Smooth muscle cell (in vitro differentiated cells): ENCODE measurements around the gene KDM4C. TPM values are rescaled to one million over a fixed set of nuclear protein-coding genes. Genes with fewer than 3 reads are reported as not detected.

Source experiments
- DNase-seq: peaks from one replicate; lab custom pipeline; 2025; ENCODE audit not compliant: unreplicated experiment; lab: John Stamatoyannopoulos, UW
- H2AFZ ChIP-seq: fragments of 200-600 bp; sonication (generic); 2 replicates; pipeline ENCODE4 v1.6.0; 2016; ENCODE audit warnings: antibody characterized with exemption, low read depth, mild to moderate bottlenecking
- H3F3A ChIP-seq: fragments of 200-600 bp; sonication (generic); 2 replicates; pipeline ENCODE4 v1.6.0; 2017; ENCODE audit warnings: antibody characterized with exemption, low read depth
- H3K27ac ChIP-seq: fragments of 200-600 bp; sonication (generic); 2 replicates; pipeline ENCODE4 v1.5.1; 2016; ENCODE audit warnings: low read depth, mild to moderate bottlenecking
- H3K27me3 ChIP-seq: fragments of 200-600 bp; sonication (generic); 2 replicates; pipeline ENCODE4 v1.6.1; 2016; ENCODE audit warnings: low read depth, mild to moderate bottlenecking
- H3K36me3 ChIP-seq: fragments of 200-600 bp; sonication (generic); 2 replicates; pipeline ENCODE4 v1.5.1; 2016; ENCODE audit warnings: low read depth
- H3K4me1 ChIP-seq: fragments of 200-600 bp; sonication (generic); 2 replicates; pipeline ENCODE4 v1.5.1; 2016; ENCODE audit warnings: low read depth
- H3K4me2 ChIP-seq: fragments of 200-600 bp; sonication (generic); 2 replicates; pipeline ENCODE4 v1.6.0; 2016; ENCODE audit warnings: mild to moderate bottlenecking
- H3K4me3 ChIP-seq: fragments of 200-600 bp; sonication (generic); 2 replicates; pipeline ENCODE4 v1.5.1; 2016; ENCODE audit warnings: mild to moderate bottlenecking
- H3K79me2 ChIP-seq: fragments of 200-600 bp; sonication (generic); 2 replicates; pipeline ENCODE4 v1.6.0; 2016; ENCODE audit warnings: low read depth, mild to moderate bottlenecking
- H3K9ac ChIP-seq: fragments of 200-600 bp; sonication (generic); 2 replicates; pipeline ENCODE4 v1.6.0; 2016; ENCODE audit warnings: low read depth
- H3K9me3 ChIP-seq: fragments of 200-600 bp; sonication (generic); replicated peaks from 2 replicates; pipeline ENCODE4 v1.5.1; 2016; ENCODE audit warnings: low read depth
- H4K20me1 ChIP-seq: fragments of 200-600 bp; sonication (generic); 2 replicates; pipeline ENCODE4 v1.6.0; 2016; ENCODE audit warnings: low read depth
- WGBS: methylation state at CpG from one replicate; pipeline ENCODE4 v1.1.7; 2016; ENCODE audit warnings: low lambda C conversion rate; 5-methylcytosine and 5-hydroxymethylcytosine counted together
- polyA plus RNA-seq: library from polyadenylated mRNA; unstranded; fragments of >200 nt; fragmentation: Nextera tagmentation; extraction: Ambion mirVana; gene quantifications from 2 replicates; pipeline ENCODE4 v1.2.1, GENCODE V29; 2016
- total RNA-seq: library from RNA; depleted of rRNA; stranded (reverse); fragments of >200 nt; gene quantifications from 2 replicates; pipeline ENCODE4 v1.2.3, GENCODE V29; 2014
- TF ChIP-seq, protein P1 (sequence below): fragments of 200-600 bp; sonication (generic); IDR thresholded peaks from 2 replicates; pipeline ENCODE4 v1.5.1; 2017; ENCODE audit warnings: borderline replicate concordance, mild to moderate bottlenecking, antibody characterized with exemption; ENCODE audit not compliant: insufficient read depth, poor library complexity, severe bottlenecking

KDM4C gene
- total and polyA plus RNA-seq, 2 experiments from 2014 or later, result 7.5 to 20.2 TPM

DNA sequence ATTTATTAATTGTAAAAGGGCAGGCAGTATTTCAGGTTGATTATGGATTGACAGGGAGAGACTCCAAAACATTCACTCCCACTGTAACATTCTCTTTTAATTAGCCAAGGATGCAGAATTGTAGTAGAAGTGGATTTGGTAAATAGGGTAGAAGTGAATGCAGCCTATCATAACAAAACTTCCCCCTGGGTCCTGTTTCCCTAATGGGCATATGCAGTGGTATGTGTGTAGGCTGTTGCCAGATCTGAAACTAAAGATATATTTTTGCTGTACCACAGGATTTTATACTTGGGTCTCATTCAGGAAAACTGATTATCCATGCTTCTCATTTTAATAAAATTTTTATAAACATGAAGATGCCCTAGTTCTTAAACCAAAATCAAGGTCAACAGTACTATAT, 351.2 kb downstream of the KDM4C start:
- Histone ChIP-seq H3K9me3 (no peaks in the 10 kb centered on the region), H3K79me2 (no peaks in the 10 kb centered on the region), H3K4me1 (no peaks in the 10 kb centered on the region), H3K27ac (no peak overlapping the region), H3F3A (no peaks in the 10 kb centered on the region), H3K36me3 (no peaks in the 10 kb centered on the region), H3K9ac (no peak overlapping the region), H2AFZ (no peak overlapping the region), H3K4me3 (no peak overlapping the region), H3K27me3 (no peaks in the 10 kb centered on the region), H4K20me1 (no peaks in the 10 kb centered on the region), H3K4me2 (no peak overlapping the region)
- TF ChIP-seq, protein P1, sequence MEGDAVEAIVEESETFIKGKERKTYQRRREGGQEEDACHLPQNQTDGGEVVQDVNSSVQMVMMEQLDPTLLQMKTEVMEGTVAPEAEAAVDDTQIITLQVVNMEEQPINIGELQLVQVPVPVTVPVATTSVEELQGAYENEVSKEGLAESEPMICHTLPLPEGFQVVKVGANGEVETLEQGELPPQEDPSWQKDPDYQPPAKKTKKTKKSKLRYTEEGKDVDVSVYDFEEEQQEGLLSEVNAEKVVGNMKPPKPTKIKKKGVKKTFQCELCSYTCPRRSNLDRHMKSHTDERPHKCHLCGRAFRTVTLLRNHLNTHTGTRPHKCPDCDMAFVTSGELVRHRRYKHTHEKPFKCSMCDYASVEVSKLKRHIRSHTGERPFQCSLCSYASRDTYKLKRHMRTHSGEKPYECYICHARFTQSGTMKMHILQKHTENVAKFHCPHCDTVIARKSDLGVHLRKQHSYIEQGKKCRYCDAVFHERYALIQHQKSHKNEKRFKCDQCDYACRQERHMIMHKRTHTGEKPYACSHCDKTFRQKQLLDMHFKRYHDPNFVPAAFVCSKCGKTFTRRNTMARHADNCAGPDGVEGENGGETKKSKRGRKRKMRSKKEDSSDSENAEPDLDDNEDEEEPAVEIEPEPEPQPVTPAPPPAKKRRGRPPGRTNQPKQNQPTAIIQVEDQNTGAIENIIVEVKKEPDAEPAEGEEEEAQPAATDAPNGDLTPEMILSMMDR, result no peak
- no peak for DNase-seq

DNA sequence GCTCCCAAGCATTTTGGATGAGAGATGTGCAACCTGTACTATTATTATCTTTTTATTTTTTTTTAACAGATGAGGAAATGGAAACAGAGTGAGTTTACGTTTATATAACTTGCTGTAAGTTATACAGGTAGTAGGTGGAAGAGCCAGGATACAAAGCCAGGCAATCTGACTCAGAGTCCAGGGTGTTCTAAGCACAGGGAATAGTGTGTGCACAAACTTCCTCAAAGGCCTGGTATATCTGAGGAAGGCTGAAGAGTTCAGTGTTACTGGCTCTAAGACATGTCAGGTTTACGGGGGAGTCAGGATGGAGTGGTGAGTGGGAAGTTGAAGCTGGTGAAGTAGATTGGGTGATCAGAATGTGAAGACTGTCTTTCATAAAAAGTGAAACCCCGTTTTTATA, 353.6 kb downstream of the KDM4C start:
- H3K79me2 ChIP-seq, result no peaks in the 10 kb centered on the region
- H3K27me3 ChIP-seq, result no peaks in the 10 kb centered on the region
- no peak for DNase-seq
- H4K20me1 ChIP-seq, result no peaks in the 10 kb centered on the region
- H3K9me3 ChIP-seq, result no peaks in the 10 kb centered on the region
- no peak overlapping the region for H3K27ac ChIP-seq
- H3F3A ChIP-seq, result no peaks in the 10 kb centered on the region
- TF ChIP-seq, protein P1, result no peak
- no peak overlapping the region for H3K9ac ChIP-seq
- no peak overlapping the region for H3K4me3 ChIP-seq
- H3K4me1 ChIP-seq, result no peaks in the 10 kb centered on the region
- 96% methylated on average over 3 of the region's 3 CpGs for WGBS
- no peak overlapping the region for H3K4me2 ChIP-seq
- H3K36me3 ChIP-seq, result no peaks in the 10 kb centered on the region
- no peak overlapping the region for H2AFZ ChIP-seq

DNA sequence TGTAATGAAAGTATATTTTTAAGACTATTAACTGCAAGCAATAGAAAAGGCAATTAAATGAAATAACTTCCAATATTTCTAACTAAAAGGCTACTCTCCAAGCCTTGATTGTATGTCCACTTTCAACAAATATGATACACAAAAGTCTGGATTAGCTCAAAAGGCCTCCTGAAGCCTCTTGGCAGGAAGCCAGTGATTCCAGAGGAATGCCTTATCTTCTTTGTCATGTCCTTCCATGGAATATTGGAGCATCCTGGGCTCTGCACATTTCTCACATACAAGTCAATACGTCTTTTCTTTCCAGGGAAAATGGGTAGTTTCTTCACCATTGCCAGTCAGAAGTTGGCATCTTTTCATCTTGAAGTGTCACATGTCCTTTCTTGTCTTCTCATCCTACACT, 357.8 kb downstream of the KDM4C start:
- no peak overlapping the region for H3K4me3 ChIP-seq
- H3K4me1 ChIP-seq, result no peaks in the 10 kb centered on the region
- WGBS, result 57% methylated on average over 1 of the region's 1 CpG
- H3K9ac ChIP-seq, result no peak overlapping the region
- DNase-seq, result no peak
- no peak overlapping the region for H2AFZ ChIP-seq
- H4K20me1 ChIP-seq, result no peaks in the 10 kb centered on the region
- no peak overlapping the region for H3K27ac ChIP-seq
- TF ChIP-seq, protein P1, result no peak
- H3F3A ChIP-seq, result no peaks in the 10 kb centered on the region
- H3K36me3 ChIP-seq, result no peaks in the 10 kb centered on the region
- no peaks in the 10 kb centered on the region for H3K9me3 ChIP-seq
- H3K27me3 ChIP-seq, result no peaks in the 10 kb centered on the region
- no peaks in the 10 kb centered on the region for H3K79me2 ChIP-seq
- H3K4me2 ChIP-seq, result no peak overlapping the region

DNA sequence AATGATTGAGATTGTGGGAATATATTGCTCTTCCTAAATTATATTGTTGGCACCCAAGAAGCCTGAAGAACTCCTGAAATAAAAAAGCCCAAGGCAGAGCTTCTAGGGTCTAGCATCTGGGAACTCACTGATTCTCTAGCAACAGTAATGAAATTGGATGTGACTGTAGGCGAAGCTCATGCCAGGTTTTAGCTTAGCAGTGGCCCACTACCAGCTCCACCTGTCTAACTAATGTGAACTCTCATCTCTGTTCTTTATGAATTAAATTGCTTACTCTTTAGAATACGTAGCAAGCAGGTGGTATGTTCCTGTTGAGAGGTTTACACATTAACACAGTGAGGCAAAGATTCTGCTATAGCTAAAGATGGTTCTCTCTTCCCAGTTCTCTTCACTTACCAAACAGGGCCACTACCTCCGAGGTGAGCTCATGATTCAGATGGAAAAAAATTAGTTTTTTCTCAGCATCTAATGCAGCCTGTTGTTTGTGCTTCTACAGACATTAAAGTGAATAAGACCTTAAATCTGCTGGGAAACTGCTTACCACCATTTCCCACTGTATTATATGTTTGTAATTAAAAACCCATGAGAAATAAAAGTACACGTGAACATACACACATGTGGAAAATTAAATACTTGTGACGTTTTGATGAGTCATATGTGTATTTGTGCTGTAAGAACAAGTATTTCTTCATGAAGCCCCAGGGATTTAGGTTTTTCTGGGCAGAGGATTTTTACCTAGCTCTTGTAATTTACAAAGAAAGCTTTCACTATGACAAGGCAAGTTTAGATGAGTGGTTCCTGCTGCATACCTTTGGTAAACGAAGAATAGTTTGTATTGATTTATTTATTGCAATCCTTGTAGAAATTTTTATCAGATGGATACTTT, 360.1 kb downstream of the KDM4C start:
- WGBS, result 83% methylated on average over 6 of the region's 6 CpGs
- DNase-seq, result no peak
- TF ChIP-seq, protein P1, result no peak

More for the DNA sequence above, 360.1 kb downstream of the KDM4C start:
- Histone ChIP-seq H3K4me3 (no peak overlapping the region), H3K79me2 (no peaks in the 10 kb centered on the region), H3K36me3 (no peaks in the 10 kb centered on the region), H2AFZ (no peak overlapping the region), H3K4me2 (no peak overlapping the region), H3F3A (no peaks in the 10 kb centered on the region), H3K27ac (no peak overlapping the region), H3K9me3 (no peaks in the 10 kb centered on the region), H3K9ac (no peak overlapping the region), H3K27me3 (no peaks in the 10 kb centered on the region), H4K20me1 (no peaks in the 10 kb centered on the region), H3K4me1 (no peaks in the 10 kb centered on the region)
